H1 (cell line): ENCODE data around the gene CACNA1D.

Experiments used
- CBX5 ChIP-seq: fragments of 300-800, 300-1000 bp; sonication (generic); IDR thresholded peaks from 2 replicates; pipeline ENCODE4 v1.7.1; 2016; ENCODE audit warnings: antibody characterized with exemption, low read length, low read depth
- HDAC2 ChIP-seq, 2 experiments: fragments of 300-600 bp in 1 of 2; sonication (generic) in 1 of 2; IDR thresholded peaks; 2 replicates each; pipeline ENCODE4 v1.6.1; 2011 to 2012; ENCODE audit warnings: low read depth in 2 of 2, low read length in 2 of 2, mild to moderate bottlenecking in 2 of 2, moderate library complexity in 2 of 2, borderline replicate concordance in 1 of 2, inconsistent platforms in 1 of 2
- HDAC6 ChIP-seq: IDR thresholded peaks from one replicate; pipeline ENCODE4 v1.7.1; 2012; ENCODE audit warnings: low read depth, mild to moderate bottlenecking, inconsistent platforms, low read length, moderate library complexity
- JUND ChIP-seq: IDR thresholded peaks from 2 replicates; pipeline ENCODE4 v1.6.1; 2011; ENCODE audit warnings: mild to moderate bottlenecking, improper control_type of control experiment, low read length
- POU5F1 ChIP-seq: IDR thresholded peaks from 2 replicates; pipeline ENCODE4 v1.6.1; 2011; ENCODE audit warnings: low read depth, mild to moderate bottlenecking, low read length, moderate library complexity
- SRF ChIP-seq: IDR thresholded peaks from 2 replicates; pipeline ENCODE4 v1.6.1; 2011; ENCODE audit warnings: mild to moderate bottlenecking, low read depth, low read length, moderate library complexity
- TAF1 ChIP-seq: IDR thresholded peaks from 2 replicates; pipeline ENCODE4 v1.6.1; 2011; ENCODE audit warnings: mild to moderate bottlenecking, low read depth, low read length
- USF2 ChIP-seq: IDR thresholded peaks from 2 replicates; pipeline ENCODE4 v1.6.1; 2011; ENCODE audit warnings: low read length, improper control_type of control experiment
- YY1 ChIP-seq: IDR thresholded peaks from 2 replicates; pipeline ENCODE4 v1.6.1; 2011; ENCODE audit warnings: low read depth, mild to moderate bottlenecking, low read length
- TF ChIP-seq, protein P1 (sequence below), 3 experiments: IDR thresholded peaks; 1 replicate in 2 of 3; 2 replicates in 1 of 3; pipeline versions ENCODE4 v1.5.1 to v1.6.1; 2011; ENCODE audit warnings: low read length in 3 of 3, mild to moderate bottlenecking in 3 of 3, inconsistent platforms in 2 of 3, low read depth in 1 of 3, moderate library complexity in 1 of 3; ENCODE audit not compliant: insufficient read depth in 1 of 3; ENCODE audit errors: control extremely low read depth in 1 of 3

DNA sequence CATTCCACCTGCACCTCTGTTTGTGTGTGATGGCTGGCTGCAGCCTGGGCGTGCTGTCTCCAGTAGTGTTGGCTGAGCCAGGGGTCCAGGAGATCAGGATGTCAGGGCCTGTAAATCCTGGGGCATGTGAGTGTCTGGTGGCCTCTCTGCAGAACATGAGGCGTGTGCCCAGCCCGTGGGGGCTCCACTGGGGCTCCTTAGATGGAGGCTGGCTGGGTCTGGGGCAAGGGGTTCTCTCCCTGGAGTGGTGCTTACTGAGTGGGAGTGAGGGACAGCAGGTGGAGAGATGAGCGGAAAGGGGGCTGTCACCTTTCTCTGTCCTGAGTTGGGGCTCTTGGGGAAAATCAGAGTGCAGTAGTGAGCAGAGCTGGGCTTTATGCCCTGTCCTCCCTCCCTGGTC lies 199.6 kb downstream of the CACNA1D start:
- TF ChIP-seq, protein P1, sequence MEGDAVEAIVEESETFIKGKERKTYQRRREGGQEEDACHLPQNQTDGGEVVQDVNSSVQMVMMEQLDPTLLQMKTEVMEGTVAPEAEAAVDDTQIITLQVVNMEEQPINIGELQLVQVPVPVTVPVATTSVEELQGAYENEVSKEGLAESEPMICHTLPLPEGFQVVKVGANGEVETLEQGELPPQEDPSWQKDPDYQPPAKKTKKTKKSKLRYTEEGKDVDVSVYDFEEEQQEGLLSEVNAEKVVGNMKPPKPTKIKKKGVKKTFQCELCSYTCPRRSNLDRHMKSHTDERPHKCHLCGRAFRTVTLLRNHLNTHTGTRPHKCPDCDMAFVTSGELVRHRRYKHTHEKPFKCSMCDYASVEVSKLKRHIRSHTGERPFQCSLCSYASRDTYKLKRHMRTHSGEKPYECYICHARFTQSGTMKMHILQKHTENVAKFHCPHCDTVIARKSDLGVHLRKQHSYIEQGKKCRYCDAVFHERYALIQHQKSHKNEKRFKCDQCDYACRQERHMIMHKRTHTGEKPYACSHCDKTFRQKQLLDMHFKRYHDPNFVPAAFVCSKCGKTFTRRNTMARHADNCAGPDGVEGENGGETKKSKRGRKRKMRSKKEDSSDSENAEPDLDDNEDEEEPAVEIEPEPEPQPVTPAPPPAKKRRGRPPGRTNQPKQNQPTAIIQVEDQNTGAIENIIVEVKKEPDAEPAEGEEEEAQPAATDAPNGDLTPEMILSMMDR (IDR thresholded peaks at IDR 0.05; ENCODE audit: control extremely low read depth in 1 of 3, insufficient read depth in 1 of 3, low read depth in 1 of 3, low read length in 3 of 3), result no peak
- TF ChIP-seq JUND (no peak), HDAC2 (IDR thresholded peaks at IDR 0.05; ENCODE audit: borderline replicate concordance in 1 of 2, low read depth in 2 of 2, low read length in 2 of 2) (no peak), POU5F1 (no peak), HDAC6 (no peak), USF2 (no peak), CBX5 (no peak), TAF1 (no peak), YY1 (no peak), SRF (no peak)
